Activated CD4-positive, alpha-beta T cell treated with anti-CD3 and anti-CD28 coated beads for 36 hours (primary cell): Measurements from ENCODE around the gene KHDRBS1. TPM values are rescaled to one million over a fixed set of nuclear protein-coding genes. Genes with fewer than 3 reads are reported as not detected.

ENCODE experiments used
- ATAC-seq: fragments of 200-7000 bp; cut with Tn5 transposase; one replicate; pipeline ENCODE4 v1.10.0; 2021; ENCODE audit warnings: mild to moderate bottlenecking, moderate library complexity
- CTCF ChIA-PET: fragments of 350-600 bp; sonication (Branson Sonifier 250); formaldehyde crosslinking; loops from one replicate; lab custom pipeline; 2021; ENCODE audit warnings: antibody characterized with exemption; lab: Charles Lee
- POLR2A ChIA-PET: fragments of 350-600 bp; sonication (Branson Sonifier 250); formaldehyde crosslinking; loops from one replicate; lab custom pipeline; 2021; ENCODE audit warnings: antibody characterized with exemption, inconsistent platforms; lab: Charles Lee
- DNase-seq: peaks from one replicate; pipeline ENCODE4 v3.0.0-alpha.2; 2020
- H3K27ac Mint-ChIP-seq: one replicate; pipeline ENCODE4 v1.8.0; 2021; ENCODE audit warnings: mixed read lengths
- H3K27me3 Mint-ChIP-seq: one replicate; pipeline ENCODE4 v1.8.0; 2021; ENCODE audit warnings: mixed read lengths
- H3K36me3 Mint-ChIP-seq: one replicate; pipeline ENCODE4 v1.8.0; 2021; ENCODE audit warnings: low read depth, mixed read lengths
- H3K4me1 Mint-ChIP-seq: one replicate; pipeline ENCODE4 v1.8.0; 2021; ENCODE audit warnings: mixed read lengths
- H3K4me3 Mint-ChIP-seq: one replicate; pipeline ENCODE4 v1.8.0; 2021; ENCODE audit warnings: mild to moderate bottlenecking, moderate library complexity, mixed read lengths
- H3K9me3 Mint-ChIP-seq: one replicate; pipeline ENCODE4 v1.8.0; 2021; ENCODE audit warnings: low read depth, mixed read lengths
- intact Hi-C, 2 experiments: fragments of 100-400 bp; cut with DNase I in 1 of 2; cut with micrococcal nuclease in 1 of 2; formaldehyde crosslinking; loops; one replicate each; pipeline versions ENCODE4 v1.14.2 to v1.15.1; 2022 to 2024; cut with DNase I, micrococcal nuclease
- total RNA-seq, 2 experiments: library from RNA; stranded (reverse); gene quantifications; one replicate each; pipeline ENCODE4 v1.2.3, GENCODE V29; 2021

The KHDRBS1 gene
- total RNA-seq, result 100 to 1,000 TPM; 198 to 206 TPM

- H3K27me3 Mint-ChIP-seq, result no peaks in the 10 kb centered on the region
- peaks cover 29% of the 10 kb centered on the region for H3K36me3 Mint-ChIP-seq
- intact Hi-C loops, result loop anchor here (1.0 to 10.0 kb wide), 17 partner anchors 29 to 804 kb away; partner anchors contain the start of genes EIF3I (in 1 of the 2), HDAC1 (in 1 of the 2), KPNA6 (in 1 of the 2) and PEF1 (in 1 of the 2)
- peak within 1 kb of the TSS; percentile 97 for H3K4me3 Mint-ChIP-seq
- ATAC-seq (peak; percentile 90), DNase-seq (peak; percentile 99)
- ChIA-PET POLR2A (interaction anchor here (0.5 to 1.1 kb wide), 10 partner anchors 28 to 717 kb away, joined by 3 to 7 read pairs (median 3); partner anchors contain the start of genes SNRNP40 and TXLNA), CTCF (interaction anchor here (0.6 to 1.3 kb wide), 7 partner anchors 9 to 98 kb away, joined by 3 to 4 read pairs (median 3); no protein-coding TSS in a partner anchor)
- peaks cover 27% of the 10 kb centered on the region for H3K4me1 Mint-ChIP-seq
- no peaks in the 10 kb centered on the region for H3K9me3 Mint-ChIP-seq
- peak within 1 kb of the TSS; percentile 95 for H3K27ac Mint-ChIP-seq
Measured at GRCh38 chr1:32013386-32014198, at the start of gene KHDRBS1. KHDRBS1 (plus strand) TSS chr1:32013868; CDS start chr1:32013996, 128 bp downstream.

GRCh38 chr1:31970873-31971272, 42.8 kb upstream of the KHDRBS1 start:
- H3K4me3 Mint-ChIP-seq, result no peak overlapping the region
- ATAC-seq (no peak), DNase-seq (no peak)
- POLR2A ChIA-PET, result no interaction called here
- H3K27ac Mint-ChIP-seq, result no peak overlapping the region
- intact Hi-C loops, result no loop called here
- CTCF ChIA-PET, result interaction anchor here (0.7 to 1.2 kb wide), 4 partner anchors 13 to 190 kb away, joined by 3 read pairs; no protein-coding TSS in a partner anchor
- no peaks in the 10 kb centered on the region for H3K9me3 Mint-ChIP-seq
- no peaks in the 10 kb centered on the region for H3K4me1 Mint-ChIP-seq
- H3K27me3 Mint-ChIP-seq, result no peaks in the 10 kb centered on the region
- no peaks in the 10 kb centered on the region for H3K36me3 Mint-ChIP-seq

- no peak for DNase-seq
- H3K27me3 Mint-ChIP-seq, result no peaks in the 10 kb centered on the region
- no peak overlapping the region for H3K27ac Mint-ChIP-seq
- H3K9me3 Mint-ChIP-seq, result no peaks in the 10 kb centered on the region
- CTCF ChIA-PET, result no interaction called here
- POLR2A ChIA-PET, result no interaction called here
- H3K36me3 Mint-ChIP-seq, result no peaks in the 10 kb centered on the region
- no peak overlapping the region for H3K4me3 Mint-ChIP-seq
- no peak for ATAC-seq
- H3K4me1 Mint-ChIP-seq, result peaks cover 10% of the 10 kb centered on the region
- intact Hi-C loops, result no loop called here
Measured at GRCh38 chr1:31976401-31976800, 37.3 kb upstream of the KHDRBS1 start.

- Mint-ChIP-seq H3K36me3 (no peaks in the 10 kb centered on the region), H3K9me3 (no peaks in the 10 kb centered on the region), H3K27me3 (no peaks in the 10 kb centered on the region), H3K4me1 (peaks cover 21% of the 10 kb centered on the region), H3K4me3 (no peak overlapping the region), H3K27ac (peak overlapping the region; percentile 37)
- intact Hi-C loops, result no loop called here
- ChIA-PET POLR2A (no interaction called here), CTCF (interaction anchor here (1.4 kb wide), 1 partner anchor 33 kb away, joined by 7 read pairs; no protein-coding TSS in a partner anchor)
- DNase-seq (no peak), ATAC-seq (no peak)
Measured at GRCh38 chr1:31977385-31978131, 36.1 kb upstream of the KHDRBS1 start.

GRCh38 chr1:31978843-31979400, 34.7 kb upstream of the KHDRBS1 start:
- Mint-ChIP-seq H3K9me3 (no peaks in the 10 kb centered on the region), H3K4me3 (no peak overlapping the region), H3K36me3 (no peaks in the 10 kb centered on the region), H3K4me1 (peaks cover 33% of the 10 kb centered on the region), H3K27ac (no peak overlapping the region), H3K27me3 (no peaks in the 10 kb centered on the region)
- ATAC-seq (no peak), DNase-seq (no peak)
- ChIA-PET POLR2A (no interaction called here), CTCF (no interaction called here)
- intact Hi-C loops, result no loop called here

GRCh38 chr1:31980835-31981455, 32.7 kb upstream of the KHDRBS1 start:
- DNase-seq (no peak), ATAC-seq (no peak)
- Mint-ChIP-seq H3K36me3 (no peaks in the 10 kb centered on the region), H3K9me3 (no peaks in the 10 kb centered on the region), H3K4me1 (peaks cover 45% of the 10 kb centered on the region), H3K27me3 (no peaks in the 10 kb centered on the region), H3K27ac (no peak overlapping the region), H3K4me3 (no peak overlapping the region)
- intact Hi-C loops, result no loop called here
- ChIA-PET CTCF (interaction anchor here (1.2 to 1.8 kb wide), 3 partner anchors 17 to 24 kb away, joined by 3 to 5 read pairs (median 3); no protein-coding TSS in a partner anchor), POLR2A (no interaction called here)

GRCh38 chr1:31981456-31981839, 32.2 kb upstream of the KHDRBS1 start:
- ChIA-PET POLR2A (interaction anchor here (0.6 kb wide), 1 partner anchor 14 kb away, joined by 7 read pairs; no protein-coding TSS in a partner anchor), CTCF (interaction anchor here (1.2 to 1.8 kb wide), 3 partner anchors 17 to 23 kb away, joined by 3 to 5 read pairs (median 3); no protein-coding TSS in a partner anchor)
- Mint-ChIP-seq H3K4me1 (peaks cover 45% of the 10 kb centered on the region), H3K27me3 (no peaks in the 10 kb centered on the region), H3K36me3 (no peaks in the 10 kb centered on the region), H3K9me3 (no peaks in the 10 kb centered on the region), H3K27ac (peak overlapping the region; percentile 70), H3K4me3 (no peak overlapping the region)
- ATAC-seq (peak; percentile 24), DNase-seq (no peak)
- intact Hi-C loops, result no loop called here

GRCh38 chr1:31981972-31982371, 31.7 kb upstream of the KHDRBS1 start:
- Mint-ChIP-seq H3K27me3 (no peaks in the 10 kb centered on the region), H3K36me3 (no peaks in the 10 kb centered on the region), H3K4me1 (peaks cover 48% of the 10 kb centered on the region), H3K9me3 (no peaks in the 10 kb centered on the region), H3K27ac (peak overlapping the region; percentile 70), H3K4me3 (peak overlapping the region; percentile 24)
- DNase-seq, result peak; percentile 33
- POLR2A ChIA-PET, result interaction anchor here (0.6 kb wide), 1 partner anchor 15 kb away, joined by 7 read pairs; no protein-coding TSS in a partner anchor
- CTCF ChIA-PET, result interaction anchor here (1.2 to 1.8 kb wide), 3 partner anchors 16 to 23 kb away, joined by 3 to 5 read pairs (median 3); no protein-coding TSS in a partner anchor
- intact Hi-C loops, result no loop called here
- ATAC-seq, result peak; percentile 33

- intact Hi-C loops, result loop anchor here in 1 of 2 experiments (2.0 kb wide), 1 partner anchor 28 kb away; the partner anchor contains the start of gene KHDRBS1
- H3K4me3 Mint-ChIP-seq, result peak overlapping the region; percentile 7
- H3K36me3 Mint-ChIP-seq, result no peaks in the 10 kb centered on the region
- CTCF ChIA-PET, result interaction anchor here (0.6 to 1.8 kb wide), 10 partner anchors 11 to 705 kb away, joined by 3 to 21 read pairs (median 4); partner anchors contain the start of gene KPNA6
- H3K27me3 Mint-ChIP-seq, result no peaks in the 10 kb centered on the region
- H3K4me1 Mint-ChIP-seq, result peaks cover 51% of the 10 kb centered on the region
- ATAC-seq (peak; percentile 90), DNase-seq (peak; percentile 67)
- POLR2A ChIA-PET, result interaction anchor here (0.6 to 1.2 kb wide), 6 partner anchors 10 to 51 kb away, joined by 3 to 7 read pairs (median 4); partner anchors contain the start of gene KHDRBS1
- no peaks in the 10 kb centered on the region for H3K9me3 Mint-ChIP-seq
- peak overlapping the region; percentile 94 for H3K27ac Mint-ChIP-seq
Measured at GRCh38 chr1:31984419-31985347, 29.0 kb upstream of the KHDRBS1 start.
